ENCODE results near the gene NHSL2. TPM values are rescaled to one million over a fixed set of nuclear protein-coding genes. Genes with fewer than 3 reads are reported as not detected.

The NHSL2 gene
- total and polyA plus RNA-seq, 8 donors = 0.59 to 3.9 (median 0.95) TPM

GRCh38 chrX:71922686-71923085 is 12.0 kb downstream of the NHSL2 start:
- DNase-seq (no peak), ATAC-seq (no peak), FAIRE-seq (peak; percentile 43)
- WGBS, 2 donors = 64 to 85% methylated on average over 1 of the region's 1 CpG
- intact Hi-C loops (cut with DNase I) = no loop called here
- Histone ChIP-seq H3K4me1 (no peaks in the 10 kb centered on the region), H3K4me3 (no peak overlapping the region), H3K27ac (no peak overlapping the region), H3K9me3 (no peaks in the 10 kb centered on the region), H3K27me3 (peaks cover 0 to 3% (median 2%) of the 10 kb centered on the region in 4 donors), H3K36me3 (no peaks in the 10 kb centered on the region)
- no peak for TF ChIP-seq CTCF (IDR thresholded peaks at IDR 0.05)

- intact Hi-C loops (cut with DNase I) = no loop called here
Observed at GRCh38 chrX:71923516-71923915, 12.9 kb downstream of the NHSL2 start.

GRCh38 chrX:71927040-71927439 is 16.4 kb downstream of the NHSL2 start:
- no peak overlapping the region for H3K4me3 ChIP-seq
- DNase-seq (no peak), FAIRE-seq (no peak), ATAC-seq (no peak)
- TF ChIP-seq CTCF (IDR thresholded peaks at IDR 0.05) = no peak
- intact Hi-C loops (cut with DNase I) = no loop called here
- no peaks in the 10 kb centered on the region for H3K4me1 ChIP-seq
- no peak overlapping the region for H3K27ac ChIP-seq
- 70 to 72% methylated on average over 7 of the region's 7 CpGs for WGBS, 2 donors
- no peaks in the 10 kb centered on the region for H3K9me3 ChIP-seq
- H3K36me3 ChIP-seq = no peaks in the 10 kb centered on the region
- peaks cover 0 to 12% (median under 1%) of the 10 kb centered on the region in 4 donors for H3K27me3 ChIP-seq

More at GRCh38 chrX:71923516-71923915, 12.9 kb downstream of the NHSL2 start:
- WGBS, 2 donors = 46 to 63% methylated on average over 3 of the region's 3 CpGs
- FAIRE-seq (no peak), DNase-seq (no peak), ATAC-seq (no peak)
- Histone ChIP-seq H3K36me3 (no peaks in the 10 kb centered on the region), H3K9me3 (no peaks in the 10 kb centered on the region), H3K27ac (no peak overlapping the region), H3K27me3 (peaks cover 0 to 3% (median 2%) of the 10 kb centered on the region in 4 donors), H3K4me1 (no peaks in the 10 kb centered on the region), H3K4me3 (no peak overlapping the region)
- no peak for TF ChIP-seq CTCF (IDR thresholded peaks at IDR 0.05)

GRCh38 chrX:71928856-71929255 is 18.2 kb downstream of the NHSL2 start:
- no peak overlapping the region for H3K27ac ChIP-seq
- H3K4me3 ChIP-seq = no peak overlapping the region
- no peaks in the 10 kb centered on the region for H3K9me3 ChIP-seq
- intact Hi-C loops (cut with DNase I) = no loop called here
- ATAC-seq = no peak
- no peak for TF ChIP-seq CTCF (IDR thresholded peaks at IDR 0.05)
- FAIRE-seq = no peak
- no peaks in the 10 kb centered on the region for H3K4me1 ChIP-seq
- no peak for DNase-seq
- peaks cover 0 to 14% (median 0%) of the 10 kb centered on the region in 4 donors for H3K27me3 ChIP-seq
- H3K36me3 ChIP-seq = no peaks in the 10 kb centered on the region
- WGBS, 2 donors = 74 to 76% methylated on average over 2 of the region's 2 CpGs

GRCh38 chrX:71930298-71930697 is 19.7 kb downstream of the NHSL2 start:
- DNase-seq (no peak), FAIRE-seq (no peak), ATAC-seq (no peak)
- no peaks in the 10 kb centered on the region for H3K9me3 ChIP-seq
- no peaks in the 10 kb centered on the region for H3K4me1 ChIP-seq
- no peak overlapping the region for H3K4me3 ChIP-seq
- WGBS, 2 donors = 59 to 72% methylated on average over 1 of the region's 1 CpG
- H3K27me3 ChIP-seq = peaks cover 0 to 18% (median 0%) of the 10 kb centered on the region in 4 donors
- intact Hi-C loops (cut with DNase I) = no loop called here
- no peak overlapping the region for H3K27ac ChIP-seq
- TF ChIP-seq CTCF (IDR thresholded peaks at IDR 0.05) = no peak
- no peaks in the 10 kb centered on the region for H3K36me3 ChIP-seq

Measured in pancreas (tissue), 10 donors.